Measurements from ENCODE around the gene RLF. TPM values are rescaled to one million over a fixed set of nuclear protein-coding genes. Genes with fewer than 3 reads are reported as not detected.

RLF gene, protein sequence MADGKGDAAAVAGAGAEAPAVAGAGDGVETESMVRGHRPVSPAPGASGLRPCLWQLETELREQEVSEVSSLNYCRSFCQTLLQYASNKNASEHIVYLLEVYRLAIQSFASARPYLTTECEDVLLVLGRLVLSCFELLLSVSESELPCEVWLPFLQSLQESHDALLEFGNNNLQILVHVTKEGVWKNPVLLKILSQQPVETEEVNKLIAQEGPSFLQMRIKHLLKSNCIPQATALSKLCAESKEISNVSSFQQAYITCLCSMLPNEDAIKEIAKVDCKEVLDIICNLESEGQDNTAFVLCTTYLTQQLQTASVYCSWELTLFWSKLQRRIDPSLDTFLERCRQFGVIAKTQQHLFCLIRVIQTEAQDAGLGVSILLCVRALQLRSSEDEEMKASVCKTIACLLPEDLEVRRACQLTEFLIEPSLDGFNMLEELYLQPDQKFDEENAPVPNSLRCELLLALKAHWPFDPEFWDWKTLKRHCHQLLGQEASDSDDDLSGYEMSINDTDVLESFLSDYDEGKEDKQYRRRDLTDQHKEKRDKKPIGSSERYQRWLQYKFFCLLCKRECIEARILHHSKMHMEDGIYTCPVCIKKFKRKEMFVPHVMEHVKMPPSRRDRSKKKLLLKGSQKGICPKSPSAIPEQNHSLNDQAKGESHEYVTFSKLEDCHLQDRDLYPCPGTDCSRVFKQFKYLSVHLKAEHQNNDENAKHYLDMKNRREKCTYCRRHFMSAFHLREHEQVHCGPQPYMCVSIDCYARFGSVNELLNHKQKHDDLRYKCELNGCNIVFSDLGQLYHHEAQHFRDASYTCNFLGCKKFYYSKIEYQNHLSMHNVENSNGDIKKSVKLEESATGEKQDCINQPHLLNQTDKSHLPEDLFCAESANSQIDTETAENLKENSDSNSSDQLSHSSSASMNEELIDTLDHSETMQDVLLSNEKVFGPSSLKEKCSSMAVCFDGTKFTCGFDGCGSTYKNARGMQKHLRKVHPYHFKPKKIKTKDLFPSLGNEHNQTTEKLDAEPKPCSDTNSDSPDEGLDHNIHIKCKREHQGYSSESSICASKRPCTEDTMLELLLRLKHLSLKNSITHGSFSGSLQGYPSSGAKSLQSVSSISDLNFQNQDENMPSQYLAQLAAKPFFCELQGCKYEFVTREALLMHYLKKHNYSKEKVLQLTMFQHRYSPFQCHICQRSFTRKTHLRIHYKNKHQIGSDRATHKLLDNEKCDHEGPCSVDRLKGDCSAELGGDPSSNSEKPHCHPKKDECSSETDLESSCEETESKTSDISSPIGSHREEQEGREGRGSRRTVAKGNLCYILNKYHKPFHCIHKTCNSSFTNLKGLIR (N-terminal part only)
- 3.2 to 6.3 TPM (median 5.7 TPM) in 5 replicates for total RNA-seq (2022; extraction: Qiagen RNA extraction; ENCODE audit: low read depth)

DNA sequence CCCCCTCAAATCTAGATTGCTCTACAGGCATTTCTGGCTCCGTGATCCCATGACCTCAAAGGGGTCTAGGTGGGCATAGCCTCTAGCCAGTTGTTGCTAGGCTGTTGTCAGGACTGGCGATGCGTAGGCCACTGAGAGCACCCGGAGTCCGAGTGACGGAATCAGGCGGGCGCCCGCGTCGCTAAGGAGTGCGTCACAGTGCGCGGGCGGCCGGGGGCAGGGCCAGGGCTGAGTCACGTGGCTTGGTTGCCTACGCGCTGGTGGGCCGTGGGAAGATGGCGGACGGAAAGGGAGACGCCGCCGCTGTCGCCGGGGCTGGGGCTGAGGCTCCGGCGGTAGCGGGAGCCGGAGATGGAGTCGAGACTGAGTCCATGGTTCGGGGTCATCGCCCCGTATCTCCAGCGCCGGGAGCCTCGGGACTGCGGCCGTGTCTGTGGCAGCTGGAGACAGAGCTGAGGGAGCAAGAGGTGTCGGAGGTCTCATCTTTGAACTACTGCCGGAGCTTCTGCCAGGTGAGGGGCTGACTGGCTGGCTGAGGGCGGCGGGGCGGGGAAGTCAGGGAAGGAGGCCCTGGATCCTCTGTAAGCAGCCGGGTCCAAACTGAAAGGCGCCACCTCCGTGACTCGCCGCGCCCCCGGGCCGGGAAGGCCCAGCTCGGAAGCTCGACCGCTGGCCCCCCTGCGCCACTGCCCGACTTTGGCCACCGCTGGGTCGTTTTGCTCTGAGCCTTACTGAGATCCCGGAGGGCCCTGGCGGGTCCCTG, at the start of gene RLF:
RLF (plus strand) TSS at position 263 of the 763 bp plus-strand sequence; CDS start at position 276, 13 bp downstream.

DNA sequence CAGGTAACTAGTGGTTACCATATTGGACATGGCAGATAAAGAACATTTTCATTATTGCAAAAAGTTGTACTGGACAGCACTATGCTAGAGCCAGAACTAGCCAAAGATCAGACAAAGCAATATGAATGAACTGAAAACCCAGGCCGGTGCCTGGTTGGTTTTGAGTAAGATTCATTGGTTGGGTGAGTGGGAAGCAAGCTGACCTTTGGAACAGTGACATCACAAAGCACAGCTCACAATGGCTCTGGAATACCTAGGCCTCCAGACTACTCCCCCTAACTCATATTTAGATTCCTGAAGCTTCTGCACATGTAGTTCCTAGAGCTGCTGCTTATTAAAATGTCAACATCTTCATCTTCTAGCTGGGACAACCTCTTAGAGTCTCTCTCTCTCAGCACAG, 86.5 kb downstream of the RLF start, which contains the start of gene TMCO2:
TMCO2 (plus strand) TSS at position 283 of the 400 bp plus-strand sequence; CDS start at position 340, 57 bp downstream.

DNA sequence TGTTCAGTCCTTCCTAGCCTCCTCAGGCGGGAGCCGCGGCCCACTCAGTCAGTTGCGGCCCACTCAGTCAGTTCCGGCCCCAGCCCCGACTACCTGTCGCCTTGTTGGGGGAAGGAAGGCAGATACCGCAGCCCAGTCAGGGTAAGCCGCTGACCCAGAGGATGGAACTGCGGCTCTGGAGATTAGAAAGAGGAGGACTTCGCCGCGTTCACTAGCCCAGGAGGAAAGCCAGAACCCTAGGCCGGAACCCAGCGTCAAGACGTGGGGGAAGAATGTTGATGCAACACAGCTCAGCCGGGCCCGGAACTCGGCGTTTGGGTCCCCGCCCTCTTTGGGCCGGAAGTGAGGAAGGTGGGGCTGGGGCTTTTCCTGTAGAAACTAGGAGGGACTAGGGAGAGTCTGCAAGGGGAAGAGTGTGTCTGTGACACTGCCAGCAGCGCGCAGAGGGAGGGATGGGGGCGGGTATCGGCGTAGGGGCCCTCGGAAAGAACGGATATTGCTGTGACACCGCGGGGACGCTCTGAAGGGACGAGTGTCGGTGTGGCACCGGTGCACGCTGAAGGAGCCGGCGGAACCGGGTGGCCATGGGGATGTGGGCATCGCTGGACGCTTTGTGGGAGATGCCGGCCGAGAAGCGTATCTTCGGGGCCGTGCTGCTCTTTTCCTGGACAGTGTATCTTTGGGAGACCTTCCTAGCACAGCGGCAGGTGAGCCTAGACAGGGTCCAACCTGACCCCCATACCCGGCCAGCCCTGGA, 96.7 kb downstream of the RLF start, which contains the start of gene ZMPSTE24:
ZMPSTE24 (plus strand) TSS at position 549 of the 757 bp plus-strand sequence; CDS start at position 585, 36 bp downstream.

Other genes with a start within 250 kb of the RLF start
- gene MFSD2A, start 206.2 kb upstream of the RLF start, total RNA-seq (2022; extraction: Qiagen RNA extraction; ENCODE audit: low read depth): 4.1 to 4.8 TPM (median 4.5 TPM) in 5 replicates
- gene CAP1, start 120.7 kb upstream of the RLF start, total RNA-seq (2022; extraction: Qiagen RNA extraction; ENCODE audit: low read depth): 216 to 273 TPM (median 223 TPM) in 5 replicates
- gene PPT1, start 64.1 kb upstream of the RLF start, total RNA-seq (2022; extraction: Qiagen RNA extraction; ENCODE audit: low read depth): 61.6 to 76.6 TPM (median 66.8 TPM) in 5 replicates
- gene TMCO2, start 86.5 kb downstream of the RLF start, total RNA-seq (2022; extraction: Qiagen RNA extraction; ENCODE audit: low read depth): not detected in 5 replicates
- 15.1 to 42.9 TPM (median 41.1 TPM) in 5 replicates for gene ZMPSTE24, start 96.8 kb downstream of the RLF start, total RNA-seq (2022; extraction: Qiagen RNA extraction; ENCODE audit: low read depth)
- 0.23 to 0.28 TPM (median 0.25 TPM) in 5 replicates for gene COL9A2, start 155.9 kb downstream of the RLF start, total RNA-seq (2022; extraction: Qiagen RNA extraction; ENCODE audit: low read depth)
- gene SMAP2, start 212.3 kb downstream of the RLF start, total RNA-seq (2022; extraction: Qiagen RNA extraction; ENCODE audit: low read depth): 9.7 to 11.2 TPM (median 10.0 TPM) in 5 replicates

Measured in A549 treated with RU486 at 1 μM for 4 hours (cell line).